Measurements from ENCODE around the gene SPATC1L.

The SPATC1L gene

DNA sequence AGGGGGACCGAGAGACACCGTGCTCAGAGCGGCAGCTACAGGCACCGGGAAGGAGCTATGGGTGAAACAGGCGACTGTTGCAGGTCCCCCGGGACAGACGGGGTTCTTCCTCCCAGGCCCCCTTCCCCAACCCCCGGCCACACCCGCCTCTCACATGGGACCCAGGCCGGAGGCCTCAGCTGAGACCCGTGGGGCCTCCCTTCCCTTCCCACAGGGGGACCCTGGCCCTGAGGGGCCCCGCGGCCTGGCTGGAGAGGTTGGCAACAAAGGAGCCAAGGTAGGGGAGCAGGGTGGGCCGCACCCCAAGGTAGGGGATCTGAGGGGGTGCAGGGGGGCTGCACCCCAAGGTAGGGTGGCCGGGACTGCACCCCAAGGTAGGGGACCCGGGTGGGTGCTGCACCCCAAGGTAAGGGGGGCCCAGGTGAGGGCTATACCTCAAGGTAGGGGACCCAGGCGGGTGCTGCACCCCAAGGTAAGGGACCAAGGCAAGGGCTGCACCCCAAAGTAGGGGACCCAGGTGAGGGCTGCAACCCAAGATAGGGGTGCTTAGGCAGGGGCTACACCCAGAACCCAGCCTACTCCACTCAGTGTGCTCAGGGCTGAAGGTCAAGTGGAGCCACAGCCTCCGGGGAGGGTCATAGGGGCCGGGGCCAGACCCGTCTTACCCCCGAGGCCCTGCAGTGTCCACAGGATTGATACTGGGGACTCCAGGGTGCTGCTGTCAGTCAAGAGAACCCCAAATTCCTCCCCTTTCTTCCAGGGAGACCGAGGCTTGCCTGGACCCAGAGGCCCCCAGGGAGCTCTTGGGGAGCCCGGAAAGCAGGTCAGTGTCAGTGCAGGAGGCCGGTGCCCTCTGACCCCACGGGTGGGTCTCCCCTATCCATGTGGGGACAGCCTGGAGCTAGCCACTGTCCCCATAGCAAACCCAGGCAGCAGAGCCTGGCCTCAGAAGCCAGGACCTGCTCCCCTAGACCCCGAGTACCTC lies 63.7 kb downstream of the SPATC1L start:
- DNase-seq (ENCODE audit: low read depth in 2 of 2) = no peak

GRCh38 chr21:46119637-46120271 lies 64.5 kb downstream of the SPATC1L start:
- DNase-seq (ENCODE audit: low read depth in 2 of 2) = no peak

GRCh38 chr21:46119144-46119636 lies 65.1 kb downstream of the SPATC1L start:
- DNase-seq (ENCODE audit: low read depth in 2 of 2) = no peak

DNA sequence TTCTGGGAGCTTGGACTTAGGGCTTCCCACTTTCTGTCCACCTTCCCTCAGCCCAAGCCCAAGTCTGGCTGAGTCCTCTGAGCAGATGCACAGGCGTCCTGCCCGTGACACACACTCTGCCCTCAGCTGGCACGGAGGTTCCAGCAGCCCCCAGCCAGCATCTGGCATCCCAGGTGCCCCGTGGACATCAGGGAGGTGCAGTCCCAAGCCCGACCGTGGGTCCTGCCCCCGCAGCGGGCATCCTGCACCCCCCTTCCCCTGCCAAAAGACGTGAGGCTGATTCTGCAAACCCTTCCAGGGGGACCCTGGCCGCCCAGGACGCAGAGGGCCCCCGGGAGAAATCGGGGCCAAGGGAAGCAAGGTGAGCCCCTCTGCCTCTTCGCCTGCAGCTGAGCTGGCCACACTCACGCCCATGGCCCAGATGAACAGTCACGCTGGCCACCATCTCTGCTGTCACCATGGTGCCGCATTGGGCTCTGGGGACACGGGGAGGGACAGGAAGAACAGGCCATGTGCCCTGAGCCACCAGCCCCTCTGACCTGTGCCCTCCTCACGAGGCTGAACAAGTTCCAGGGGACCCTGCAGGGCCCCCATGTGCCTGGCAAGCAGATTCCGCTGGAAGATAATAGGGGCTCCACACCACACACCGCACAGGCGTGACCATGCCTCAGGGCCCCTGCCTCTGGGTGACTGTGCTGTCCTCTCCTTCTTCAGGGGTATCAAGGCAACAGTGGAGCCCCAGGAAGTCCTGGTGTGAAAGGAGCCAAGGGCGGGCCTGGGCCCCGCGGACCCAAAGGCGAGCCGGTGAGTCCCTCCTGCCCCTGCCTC lies 65.7 kb downstream of the SPATC1L start:
- DNase-seq (ENCODE audit: low read depth in 2 of 2) = no peak

DNA sequence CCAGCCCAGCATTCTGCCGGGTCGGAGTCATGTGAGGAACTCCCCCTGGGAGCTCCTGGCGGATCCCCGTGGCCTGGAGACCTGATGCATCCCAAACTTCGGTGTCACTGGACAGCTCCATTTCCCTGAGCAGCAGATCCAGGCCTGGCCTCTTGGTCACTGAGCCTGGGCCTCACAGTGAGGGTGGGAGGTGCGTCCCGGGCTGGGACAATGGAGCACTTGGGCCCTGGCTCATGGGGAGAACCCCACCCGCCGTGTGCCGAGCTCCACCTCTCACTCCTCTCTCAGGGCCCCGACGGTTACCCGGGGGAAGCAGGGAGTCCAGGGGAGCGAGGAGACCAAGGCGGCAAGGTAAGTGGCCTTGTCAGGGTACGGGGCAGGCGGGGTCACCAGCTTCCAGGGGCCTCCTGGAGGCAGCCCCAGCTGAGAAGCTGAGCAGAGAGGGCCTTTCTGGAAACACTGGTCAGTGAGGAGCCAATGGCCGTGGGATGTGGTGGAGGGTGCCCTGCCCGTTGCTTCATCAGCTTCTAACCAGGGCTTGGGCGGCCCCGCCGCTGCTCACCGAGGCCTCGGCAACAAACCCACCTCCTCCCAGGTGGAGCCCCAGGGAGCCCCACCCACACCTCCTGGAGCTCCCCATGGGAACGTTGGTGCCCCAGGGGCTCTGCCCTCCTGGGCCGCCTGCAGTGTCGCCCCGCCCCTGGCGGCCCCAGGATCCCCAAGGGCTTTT lies 66.5 kb downstream of the SPATC1L start:
- DNase-seq (ENCODE audit: low read depth in 2 of 2) = no peak

DNA sequence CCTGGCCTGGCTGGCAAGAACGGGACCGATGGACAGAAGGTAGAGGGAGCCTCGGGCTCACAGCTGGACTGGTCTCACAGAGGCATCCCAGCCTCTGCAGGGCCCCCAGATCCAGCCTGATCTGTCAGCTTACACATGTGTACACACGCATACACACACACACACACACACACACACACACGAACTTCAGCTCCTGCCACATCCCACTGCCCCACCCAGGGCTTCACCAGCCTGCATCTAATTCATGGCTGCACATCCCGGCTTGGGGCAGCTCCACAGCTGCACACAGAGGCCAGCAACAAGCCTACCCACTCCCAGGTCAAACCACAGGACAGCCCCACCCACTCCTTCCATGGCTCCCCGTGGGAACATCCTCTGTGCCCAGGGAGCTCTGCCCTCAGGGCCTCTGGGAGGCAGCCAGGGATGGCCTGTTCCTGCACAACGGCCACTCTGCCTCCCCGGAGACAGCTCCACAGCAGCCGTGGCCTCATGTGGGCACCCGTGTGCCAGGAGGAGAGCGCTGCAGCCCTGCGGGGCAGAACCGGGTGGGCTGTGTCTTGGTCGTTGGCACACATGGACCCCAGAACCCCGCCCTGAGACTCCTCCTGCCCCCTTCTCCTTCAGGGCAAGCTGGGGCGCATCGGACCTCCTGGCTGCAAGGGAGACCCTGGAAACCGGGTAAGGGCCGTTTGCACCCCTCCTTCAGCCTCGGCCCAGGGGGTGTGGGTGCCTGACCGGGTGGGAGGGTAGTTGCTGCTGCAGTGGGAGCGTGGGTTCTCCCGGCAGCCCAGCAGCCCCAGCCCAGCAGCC lies 67.3 kb downstream of the SPATC1L start:
- no peak for DNase-seq (ENCODE audit: low read depth in 2 of 2)

GRCh38 chr21:46116189-46116775 lies 68.0 kb downstream of the SPATC1L start:
- DNase-seq (ENCODE audit: low read depth in 2 of 2) = no peak

GRCh38 chr21:46115441-46116188 lies 68.6 kb downstream of the SPATC1L start:
- no peak for DNase-seq (ENCODE audit: low read depth in 2 of 2)

DNA sequence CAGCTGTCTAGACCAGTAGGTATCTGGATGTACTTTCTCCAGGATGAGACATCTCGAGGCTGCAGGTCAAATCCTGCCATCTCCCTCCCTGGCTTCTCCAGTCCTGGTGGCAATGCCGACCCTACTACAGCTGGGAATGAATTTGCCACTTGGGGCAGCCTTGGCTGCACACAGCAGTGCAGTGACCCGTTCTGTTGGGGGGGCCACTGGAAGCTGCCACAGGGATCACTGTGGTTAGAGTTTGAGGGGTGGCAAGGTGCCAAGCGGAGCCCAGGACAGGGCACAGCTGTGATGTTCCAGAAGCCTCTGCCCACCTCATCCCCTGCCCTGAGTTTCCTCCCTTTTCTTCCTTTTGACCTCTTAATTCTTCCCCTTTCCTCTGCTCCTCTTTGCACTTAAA lies 69.3 kb downstream of the SPATC1L start:
- no peak for DNase-seq (ENCODE audit: low read depth in 2 of 2)

GRCh38 chr21:46113497-46114176 lies 70.6 kb downstream of the SPATC1L start:
- no peak for DNase-seq (ENCODE audit: low read depth in 2 of 2)

DNA sequence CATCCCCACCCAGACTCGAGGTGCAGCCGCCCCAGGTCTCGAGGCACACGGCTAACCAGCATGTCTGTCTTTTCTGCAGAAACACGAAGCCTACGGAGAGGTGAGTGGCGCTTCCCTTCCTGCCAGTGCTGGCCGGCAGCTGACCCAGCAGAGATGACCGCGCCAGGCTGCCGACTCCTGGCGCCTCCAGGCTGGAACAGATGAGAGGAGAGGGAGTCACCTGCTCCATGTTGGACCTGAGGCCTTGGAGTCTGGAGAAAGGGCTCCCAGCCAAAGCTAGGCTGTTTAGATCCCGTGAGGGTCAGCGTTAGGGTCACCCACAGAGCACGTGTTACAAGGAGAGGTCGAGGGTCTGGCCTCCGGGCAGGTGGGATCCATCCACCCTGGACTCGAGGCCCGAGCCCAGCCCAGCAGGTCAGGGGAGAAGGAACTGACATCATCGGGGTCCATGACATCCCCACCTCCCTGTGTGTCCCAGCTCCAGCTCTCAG lies 71.5 kb downstream of the SPATC1L start:
- no peak for DNase-seq (ENCODE audit: low read depth in 2 of 2)

- no peak for DNase-seq (ENCODE audit: low read depth in 2 of 2)
These were observed 72.2 kb downstream of the SPATC1L start for GRCh38 chr21:46111857-46112724.

DNA sequence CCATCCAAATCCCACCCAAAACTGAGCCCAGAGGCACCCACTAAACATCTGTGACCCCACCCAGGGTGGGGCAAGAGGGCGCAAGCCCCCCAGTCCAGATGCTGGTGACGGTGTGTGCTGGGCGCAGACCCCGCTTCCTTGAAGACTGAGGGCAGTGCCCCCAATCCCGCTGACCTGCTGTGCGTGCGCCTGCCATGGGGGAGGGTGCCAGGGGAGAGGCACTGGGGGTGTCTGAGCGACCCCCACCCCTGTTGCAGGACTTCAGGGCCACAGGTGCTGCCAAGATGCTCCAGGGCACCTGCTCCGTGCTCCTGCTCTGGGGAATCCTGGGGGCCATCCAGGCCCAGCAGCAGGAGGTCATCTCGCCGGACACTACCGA lies 73.1 kb downstream of the SPATC1L start:
- DNase-seq (ENCODE audit: low read depth in 2 of 2) = no peak

Measured in stimulated activated CD4-positive, alpha-beta T cell treated with anti-CD3 and anti-CD28 coated beads, Interleukin-1b, Interleukin-23, amount 100 ng/mL, for 4 hours (primary cell).